HUDEP-2 (cell line): ENCODE measurements around the gene BBLN.

Experiments used
- DNase-seq, 76 experiments: peaks; one replicate each; lab custom pipeline; 2025; ENCODE audit not compliant: unreplicated experiment in 76 of 76; lab: John Stamatoyannopoulos, UW

The BBLN gene

GRCh38 chr9:128185979-128186965, 26.2 kb downstream of the BBLN start:
- DNase-seq, result no peak

GRCh38 chr9:128187361-128187760, 27.3 kb downstream of the BBLN start:
- no peak for DNase-seq

GRCh38 chr9:128188209-128188608, 28.1 kb downstream of the BBLN start:
- DNase-seq, result no peak

GRCh38 chr9:128190013-128190412, 29.9 kb downstream of the BBLN start:
- DNase-seq, result no peak

- DNase-seq, result peak in 3 of 76 experiments; percentile 46 to 51 (median 51)
These were observed 30.7 kb downstream of the BBLN start for GRCh38 chr9:128190516-128191405.

- peak in 62 of 76 experiments; percentile 2 to 75 (median 50) for DNase-seq
These were observed 31.5 kb downstream of the BBLN start, which contains the start of gene CIZ1 for GRCh38 chr9:128191406-128192046. Gene CIZ1, minus strand, starts transcription at chr9:128191572. Its CDS starts 715 bp downstream, at chr9:128190857.

- DNase-seq, result peak in 50 of 76 experiments; percentile 4 to 64 (median 37)
These were observed 32.7 kb downstream of the BBLN start for GRCh38 chr9:128192601-128193371.

- no peak for DNase-seq
These were observed 33.5 kb downstream of the BBLN start for GRCh38 chr9:128193469-128194096.

GRCh38 chr9:128201441-128202369, 41.6 kb downstream of the BBLN start:
- no peak for DNase-seq

- no peak for DNase-seq
These were observed 42.6 kb downstream of the BBLN start for GRCh38 chr9:128202648-128203023.

- peak in 53 of 76 experiments; percentile 2 to 63 (median 30) for DNase-seq
These were observed 43.1 kb downstream of the BBLN start, which contains the start of gene DNM1 for GRCh38 chr9:128203024-128203706. Gene DNM1, plus strand, starts transcription at chr9:128203379. Its CDS starts 92 bp downstream, at chr9:128203471.

GRCh38 chr9:128203707-128204551, 43.9 kb downstream of the BBLN start:
- no peak for DNase-seq

GRCh38 chr9:128204858-128205257, 44.8 kb downstream of the BBLN start:
- no peak for DNase-seq

- no peak for DNase-seq
These were observed 45.4 kb downstream of the BBLN start for GRCh38 chr9:128205296-128205944.

GRCh38 chr9:128206484-128206883, 46.4 kb downstream of the BBLN start:
- DNase-seq, result no peak
